GM21367 (cell line): ENCODE measurements around the gene APBB2.

Source experiments
- ATAC-seq: cut with Tn5 transposase; IDR thresholded peaks from one replicate; pipeline ENCODE4 v1.9.1; 2021; ENCODE audit not compliant: unreplicated experiment

The APBB2 gene

DNA sequence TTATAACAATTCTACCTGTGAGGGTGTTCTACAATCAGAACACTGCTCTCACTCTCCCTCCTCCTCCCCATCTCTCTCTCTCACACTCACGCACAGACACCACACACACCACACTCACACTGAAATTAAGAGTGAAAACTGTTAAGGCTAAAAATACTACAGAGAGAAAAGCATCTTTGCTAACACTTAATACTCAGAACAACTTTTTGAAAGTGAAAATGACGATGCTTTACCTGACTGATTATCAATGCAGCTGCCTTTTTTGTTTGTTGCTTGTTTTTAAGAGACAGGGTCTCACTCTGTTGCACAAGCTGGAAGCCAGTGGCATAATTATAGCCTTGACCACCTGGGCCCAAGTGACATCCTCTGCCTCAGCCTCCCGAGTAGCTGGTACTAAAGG, 222.4 kb downstream of the APBB2 start:
- peak; percentile 59 for ATAC-seq

DNA sequence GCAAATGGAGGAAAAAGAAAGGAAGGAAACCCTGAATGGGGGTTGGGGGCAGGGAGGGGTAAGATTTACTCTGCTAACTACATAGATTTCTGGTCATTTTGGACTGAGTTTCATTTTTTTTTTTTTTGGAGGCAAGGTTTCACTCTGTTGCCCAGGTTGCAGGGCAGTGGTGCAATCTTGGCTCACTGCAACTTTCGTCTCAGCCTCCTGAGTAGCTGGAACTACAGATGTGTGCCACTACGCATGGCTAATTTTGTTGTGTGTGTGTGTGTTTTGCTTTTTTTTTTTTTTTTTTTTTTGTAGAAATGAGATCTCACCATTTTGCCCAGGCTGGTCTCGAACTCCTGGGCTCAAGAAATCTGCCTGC, 223.5 kb downstream of the APBB2 start:
- ATAC-seq, result no peak

DNA sequence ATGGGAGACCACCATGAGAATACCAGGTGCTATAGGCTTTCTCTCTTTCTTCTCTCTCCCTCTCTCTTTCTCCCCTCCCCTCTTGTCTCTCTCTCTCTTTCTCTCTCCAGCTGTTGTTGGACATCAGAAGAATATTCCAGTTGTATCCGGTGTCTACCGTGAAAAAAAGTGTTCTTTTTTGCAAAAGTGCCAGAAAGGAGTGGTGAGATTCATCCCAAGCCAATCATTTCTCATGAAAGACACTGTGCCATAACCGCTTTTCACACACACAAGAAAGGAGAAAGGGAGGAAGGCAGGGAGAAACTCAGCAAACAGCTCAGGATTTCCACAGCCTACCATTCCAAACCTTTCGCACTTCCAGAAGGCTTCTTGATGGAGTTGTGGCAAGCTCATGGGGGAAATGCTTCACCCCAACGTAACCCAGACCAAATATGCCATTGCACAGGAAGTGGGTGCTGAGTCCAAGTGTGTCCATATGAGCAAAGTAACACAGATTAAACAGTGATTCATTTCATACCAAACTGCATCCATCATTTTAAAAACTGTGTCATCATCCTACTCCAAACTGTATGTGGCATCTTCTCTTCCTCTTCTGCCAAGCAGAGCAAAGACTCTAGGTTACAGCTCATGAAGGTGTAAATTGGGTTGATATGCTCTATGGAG, 224.0 kb downstream of the APBB2 start:
- ATAC-seq, result no peak

DNA sequence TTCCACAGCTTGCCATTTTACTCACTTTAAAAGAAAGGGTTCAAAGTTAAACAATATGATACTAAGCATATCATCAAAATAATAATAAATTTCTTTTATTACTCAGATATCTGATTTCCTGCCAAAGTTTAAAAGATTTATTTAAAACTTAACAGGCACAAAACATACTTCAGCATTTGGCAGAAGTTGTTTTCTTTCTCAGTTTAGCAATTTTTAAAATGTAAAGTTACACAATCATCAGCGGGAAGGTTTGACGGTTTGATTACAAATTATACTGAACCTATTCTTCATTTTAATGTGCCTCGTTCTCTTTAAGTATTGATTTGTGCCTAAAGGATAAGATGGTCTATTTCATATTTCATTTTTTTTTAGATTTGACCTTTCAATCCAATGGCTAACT, 227.2 kb downstream of the APBB2 start:
- no peak for ATAC-seq

DNA sequence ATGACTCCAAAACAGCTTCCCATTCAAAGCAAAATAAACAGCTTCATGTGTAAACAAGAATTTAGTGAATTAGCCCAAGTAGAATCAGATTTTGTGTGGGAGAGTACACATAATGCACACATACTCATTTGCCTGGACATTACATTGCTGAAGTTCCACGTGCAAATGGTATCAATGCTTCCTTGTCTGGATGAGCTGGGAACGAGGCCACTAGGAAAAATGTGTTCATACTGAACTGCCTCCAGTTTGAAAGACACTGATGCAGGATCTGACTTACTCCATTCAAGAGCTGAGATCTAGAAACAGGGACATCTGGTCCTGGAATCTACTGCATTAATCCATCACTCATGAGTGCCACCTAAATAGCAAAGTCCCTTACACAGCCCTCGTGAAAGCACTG, 228.0 kb downstream of the APBB2 start:
- ATAC-seq, result no peak

DNA sequence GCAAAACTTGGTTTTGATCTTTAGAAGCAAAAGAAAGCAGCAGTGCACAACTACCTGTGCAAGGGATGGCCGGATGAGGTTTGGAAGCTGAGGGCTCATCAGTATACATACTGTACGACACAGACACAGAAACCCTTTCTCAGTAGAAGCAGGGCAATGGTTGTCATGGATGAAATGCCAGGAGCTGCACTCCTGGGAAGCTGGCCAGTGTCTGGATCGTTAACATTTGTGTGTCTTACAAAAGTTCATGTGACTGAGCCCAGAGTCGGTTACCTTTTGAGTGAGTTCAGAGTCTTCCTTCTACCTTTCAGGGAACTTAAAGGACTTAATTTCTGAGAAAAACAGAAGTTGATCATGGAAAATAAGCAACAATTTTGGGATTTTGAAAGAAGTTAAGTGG, 230.3 kb downstream of the APBB2 start:
- ATAC-seq, result no peak

DNA sequence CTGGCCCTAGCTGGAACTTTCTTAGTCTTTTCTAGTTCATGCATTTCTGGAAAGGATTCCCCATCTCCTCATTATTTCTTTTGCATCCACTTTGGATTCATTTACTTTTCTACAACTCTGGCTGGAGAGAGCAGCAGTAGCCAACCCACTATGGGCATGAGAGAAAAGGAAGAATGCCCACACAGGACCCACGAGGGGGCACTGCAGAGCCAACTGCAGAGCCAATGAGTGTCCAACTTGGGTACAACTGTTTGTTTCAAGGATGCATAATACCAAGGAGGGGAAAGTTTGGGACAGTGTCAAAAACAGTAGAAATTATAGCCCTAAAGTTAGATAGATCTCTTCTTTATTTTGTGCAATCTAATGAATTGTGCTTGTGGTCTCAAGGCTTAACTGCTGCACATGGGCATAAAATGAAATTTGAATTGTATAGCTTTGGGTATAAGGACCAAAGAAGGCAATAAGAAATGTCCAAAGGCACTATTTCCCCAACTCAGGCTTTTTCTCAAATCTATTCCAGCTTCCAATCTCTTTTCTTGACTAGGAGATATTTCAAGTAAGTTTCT, 233.9 kb downstream of the APBB2 start:
- ATAC-seq, result no peak

DNA sequence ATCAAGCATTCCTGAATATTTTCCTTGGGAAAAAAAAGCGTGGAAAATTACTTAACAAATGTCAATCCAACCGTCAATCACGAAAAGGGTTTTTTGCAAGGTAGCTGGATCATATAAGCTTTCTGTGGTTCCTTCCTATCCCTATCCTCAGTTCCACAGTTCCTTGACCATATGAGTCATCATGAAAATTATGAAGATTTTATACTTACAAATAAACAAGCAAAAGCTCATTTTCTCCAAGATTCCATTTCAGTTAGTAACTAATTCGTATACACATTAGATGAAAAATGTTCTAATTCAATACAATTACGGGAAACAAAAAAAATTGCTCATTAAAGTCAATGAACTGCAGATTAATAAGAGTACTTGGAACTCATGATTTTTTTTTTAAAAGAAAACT, 235.8 kb downstream of the APBB2 start:
- ATAC-seq, result no peak

DNA sequence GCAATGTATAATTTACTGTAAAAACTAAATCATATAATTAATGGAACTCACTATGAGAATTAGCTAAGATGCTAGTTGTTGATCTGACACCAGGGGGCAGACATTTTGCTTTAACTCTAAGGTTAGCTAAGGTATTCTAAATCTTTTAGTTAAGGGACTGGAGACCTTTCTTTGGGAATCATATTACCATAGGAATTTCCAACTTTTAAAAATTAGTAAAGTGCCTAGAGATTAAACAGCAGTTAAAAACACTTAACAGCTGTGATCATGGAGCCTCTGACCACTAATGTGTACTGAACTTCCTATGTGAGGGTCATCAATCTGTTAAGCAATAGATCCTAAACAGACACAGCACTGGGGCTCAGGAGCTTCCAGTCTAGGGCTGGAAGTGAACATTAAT, 238.0 kb downstream of the APBB2 start:
- ATAC-seq, result no peak

DNA sequence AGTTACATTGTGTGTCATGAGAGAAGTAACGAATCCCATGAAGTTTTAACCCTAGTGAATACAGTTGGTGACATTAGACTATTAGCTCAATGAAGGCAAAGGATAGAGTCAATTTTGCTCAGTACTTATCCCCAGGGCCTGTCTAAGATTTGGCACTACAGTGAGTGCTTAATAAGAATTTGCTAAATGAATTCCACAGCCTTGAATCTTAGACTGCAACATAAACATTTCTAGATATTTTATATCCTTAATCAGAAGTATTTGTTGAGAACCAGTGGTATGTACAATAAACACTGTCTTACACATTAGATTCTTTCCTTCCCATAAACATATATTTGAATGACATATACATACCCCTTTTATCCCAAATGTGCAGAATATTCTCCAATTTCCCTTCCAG, 241.6 kb downstream of the APBB2 start:
- no peak for ATAC-seq

DNA sequence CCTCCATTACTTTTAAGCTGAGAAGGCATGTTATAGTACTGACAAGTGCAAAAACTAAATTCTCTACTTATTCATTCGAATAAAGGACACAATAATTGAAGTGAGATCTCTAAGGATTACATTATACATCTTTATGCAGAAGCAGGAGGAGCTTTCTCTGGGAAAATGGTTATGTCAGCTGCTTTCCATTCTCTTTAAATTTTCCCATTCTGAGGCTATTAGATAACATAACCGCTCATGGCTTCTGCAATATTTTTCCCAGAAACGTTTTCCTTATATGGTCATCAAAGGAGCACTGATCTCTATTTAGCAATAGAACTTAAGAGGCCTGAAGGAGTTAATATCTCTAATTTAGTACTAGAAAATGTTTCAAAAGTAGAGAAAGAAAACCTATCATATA, 243.0 kb downstream of the APBB2 start:
- ATAC-seq, result no peak

DNA sequence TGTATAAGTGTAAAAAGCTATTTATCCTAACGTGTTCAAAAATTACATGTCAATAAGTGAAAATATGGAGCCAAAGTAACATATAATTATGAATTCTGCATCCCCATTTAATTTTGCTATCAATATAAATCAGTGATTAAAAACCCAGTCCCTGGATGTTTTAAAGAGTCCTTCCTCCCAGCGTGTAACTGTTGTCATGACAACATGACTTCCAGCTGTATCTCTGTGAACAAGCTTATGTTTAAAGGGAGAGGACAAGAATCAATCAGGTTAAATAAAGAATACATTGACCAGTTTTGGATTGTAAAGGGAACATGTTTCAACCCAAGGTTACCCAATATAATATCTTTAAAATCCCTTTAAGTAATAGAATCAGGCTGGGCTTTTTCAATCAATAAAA, 244.8 kb downstream of the APBB2 start:
- ATAC-seq, result no peak

DNA sequence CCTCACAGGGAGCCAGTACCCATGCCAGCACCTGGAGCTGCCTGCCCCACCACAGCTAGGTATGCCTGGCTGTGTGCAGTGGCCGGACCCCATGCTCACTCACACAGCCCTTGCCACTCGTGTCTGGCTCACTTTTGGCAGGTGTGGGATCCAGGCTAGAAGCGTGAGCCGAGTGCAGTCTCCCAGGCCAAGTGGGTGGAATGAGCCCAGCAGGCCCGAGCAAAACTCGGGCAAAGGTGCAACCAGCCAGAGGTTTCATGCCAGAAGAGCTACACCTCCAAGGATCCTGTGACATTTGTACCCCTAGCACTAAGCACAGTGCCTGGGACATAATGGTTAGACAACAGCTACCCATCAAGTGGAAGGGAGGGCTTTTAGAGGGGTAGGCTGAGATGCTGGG, 246.8 kb downstream of the APBB2 start:
- no peak for ATAC-seq

DNA sequence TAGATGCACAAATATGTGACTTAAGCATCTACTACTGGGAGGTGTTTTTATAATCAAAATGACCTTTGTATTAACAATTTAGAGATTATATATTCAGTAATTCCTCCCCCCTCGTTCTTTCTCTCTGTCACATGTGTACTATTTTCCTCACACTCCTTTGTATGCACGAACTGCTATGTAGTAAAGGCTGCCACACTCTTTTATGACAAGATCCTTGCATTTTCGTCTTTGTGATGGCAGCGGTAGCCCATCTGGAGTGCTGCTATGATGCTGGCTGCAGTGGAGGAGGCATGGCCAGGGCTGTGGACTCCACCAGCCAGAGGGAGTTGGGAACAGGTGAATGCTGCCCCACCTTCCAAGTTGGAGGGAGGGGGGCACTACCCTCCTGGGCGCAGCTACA, 248.3 kb downstream of the APBB2 start:
- ATAC-seq, result no peak

DNA sequence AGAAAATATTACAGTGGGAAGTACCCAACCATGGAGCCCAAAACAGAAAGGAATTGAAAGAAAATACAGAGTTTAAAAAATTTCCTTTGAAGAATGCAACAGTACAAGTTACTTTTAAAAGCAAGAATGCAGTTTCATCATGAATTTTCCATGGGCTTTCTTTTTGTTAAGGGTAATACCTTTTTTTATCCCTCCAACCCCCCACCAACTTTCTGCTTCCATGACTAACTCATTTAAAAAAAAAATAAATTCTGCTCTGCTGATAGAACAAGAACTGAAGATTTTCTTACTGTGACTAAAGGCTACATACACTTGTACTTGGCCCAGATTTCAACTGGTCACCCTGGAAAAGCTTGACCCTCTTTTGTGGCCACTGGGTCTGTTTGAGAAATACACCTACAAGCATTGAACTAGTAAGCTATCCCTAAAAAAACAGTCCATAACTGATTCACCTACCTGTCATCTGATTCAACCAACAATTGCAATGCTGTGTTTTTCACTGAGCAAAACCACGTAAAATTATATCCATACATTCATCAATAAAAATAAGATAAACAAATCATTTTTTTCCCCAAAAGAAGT, 250.4 kb downstream of the APBB2 start:
- ATAC-seq, result no peak

DNA sequence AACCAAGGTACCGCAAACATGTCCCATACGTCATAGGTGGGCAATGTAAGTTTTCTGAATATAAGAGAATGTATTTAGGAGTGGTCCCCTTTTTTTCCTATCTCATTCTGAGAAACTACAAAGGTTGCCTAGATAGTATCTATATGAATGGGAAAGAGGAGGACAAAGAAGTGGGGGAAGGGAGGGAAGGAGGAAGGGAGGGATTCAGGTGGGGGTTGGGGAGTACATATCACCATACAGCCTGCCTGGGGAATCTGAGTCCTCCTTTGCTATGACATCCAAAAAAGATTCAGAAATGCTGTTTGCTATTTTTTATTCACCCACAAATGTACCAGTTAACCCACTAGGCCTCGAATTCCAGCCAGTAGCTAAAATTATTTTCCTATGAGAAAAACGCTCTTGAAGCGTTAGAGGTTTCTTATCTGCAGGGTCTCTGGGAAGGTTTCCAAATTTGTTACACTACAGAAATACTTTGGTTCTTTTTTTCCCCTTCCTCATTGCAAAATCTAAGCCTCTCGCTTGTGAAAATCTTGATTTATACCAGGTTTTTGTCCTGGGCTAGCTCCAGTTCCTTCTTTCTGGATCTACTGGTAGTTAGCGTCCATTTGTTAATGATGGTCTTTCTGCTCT, 251.7 kb downstream of the APBB2 start:
- no peak for ATAC-seq

DNA sequence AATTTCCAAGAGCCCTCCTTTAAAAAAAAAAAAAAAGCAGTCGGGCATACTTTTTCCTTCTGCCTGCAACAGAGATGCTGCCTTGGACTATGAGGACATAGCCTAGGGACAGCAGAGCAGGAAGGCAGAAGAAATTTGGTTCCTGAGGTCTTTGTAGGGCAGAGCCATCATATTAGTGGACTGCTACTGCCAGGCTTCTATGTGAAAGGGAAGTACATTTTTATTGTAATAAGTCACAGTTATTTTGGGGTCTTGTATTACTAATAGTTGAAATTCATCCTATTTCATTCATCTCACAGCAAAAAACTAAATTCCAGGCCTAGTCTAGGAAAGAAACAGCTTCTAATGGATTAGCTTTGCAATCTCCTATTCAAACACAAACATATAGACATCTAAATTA, 253.4 kb downstream of the APBB2 start:
- no peak for ATAC-seq

DNA sequence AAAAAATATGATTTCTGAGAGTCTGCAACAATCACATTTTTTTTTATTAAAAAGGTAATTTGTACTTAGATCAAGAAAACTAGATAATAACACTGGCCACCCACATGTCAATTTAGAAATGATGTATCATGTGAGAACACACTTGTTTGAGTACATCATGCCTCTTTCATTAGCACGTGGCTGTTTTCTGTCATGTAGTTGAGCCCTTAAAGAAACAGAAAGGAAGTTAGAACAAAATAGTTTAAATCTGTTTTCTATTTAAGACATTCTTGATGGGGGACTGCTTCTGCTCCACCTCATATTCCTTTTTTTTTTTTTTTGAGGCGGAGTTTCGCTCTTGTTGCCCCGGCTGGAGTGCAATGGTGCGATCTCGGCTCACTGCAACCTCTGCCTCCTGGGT, 257.1 kb downstream of the APBB2 start:
- no peak for ATAC-seq

DNA sequence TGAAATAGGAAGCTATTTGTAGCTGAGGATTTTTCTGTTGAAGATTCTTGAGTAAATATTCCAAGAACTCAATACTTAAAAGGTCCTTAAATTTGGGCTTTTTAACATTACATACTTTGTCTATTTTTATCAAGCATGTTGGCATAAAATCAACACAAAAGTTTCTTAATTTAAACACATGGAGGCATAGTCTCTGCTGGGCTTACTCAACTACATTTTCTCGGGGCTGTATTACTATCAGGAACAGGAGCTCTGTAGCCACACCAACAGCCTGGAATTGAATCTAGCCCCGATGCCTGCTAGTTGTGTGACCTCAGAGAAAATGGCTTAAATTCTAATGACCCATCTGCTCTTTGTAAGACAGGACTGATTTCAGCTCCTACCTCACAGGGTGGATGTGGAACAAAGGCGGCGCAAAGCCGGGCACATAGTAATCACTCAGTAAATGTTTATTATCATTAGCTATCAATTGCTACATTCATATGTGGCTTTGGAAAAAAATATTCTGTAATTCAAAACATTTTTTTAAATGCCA, 257.6 kb downstream of the APBB2 start:
- ATAC-seq, result no peak

DNA sequence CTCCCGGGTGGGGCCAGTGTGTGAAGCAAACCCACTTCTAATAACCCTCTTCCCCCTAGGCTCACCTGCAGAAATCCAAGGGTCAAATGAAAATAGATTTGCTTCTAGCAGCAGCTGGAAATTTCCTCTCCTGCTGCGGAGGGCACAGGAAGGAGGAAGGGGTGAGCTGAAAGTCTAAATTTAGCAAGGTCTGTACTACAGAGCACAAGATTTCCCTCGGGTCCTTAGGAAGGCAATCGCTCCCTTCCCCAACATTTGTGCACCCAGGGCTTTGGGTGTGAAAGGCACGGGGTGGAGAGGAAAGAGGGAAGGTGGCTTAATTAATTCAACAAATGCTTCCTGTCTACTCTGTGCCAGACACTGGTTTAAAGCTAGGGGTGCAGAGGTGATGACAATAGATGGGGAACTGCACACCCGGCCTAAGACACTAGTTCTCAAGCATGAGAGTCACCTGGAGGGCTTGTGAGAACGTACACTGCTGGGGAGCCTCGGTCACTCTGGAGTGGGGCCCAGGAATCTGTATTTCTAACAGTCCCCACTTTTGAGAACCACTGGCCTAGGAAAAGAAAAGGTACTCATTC, 260.2 kb downstream of the APBB2 start:
- no peak for ATAC-seq

DNA sequence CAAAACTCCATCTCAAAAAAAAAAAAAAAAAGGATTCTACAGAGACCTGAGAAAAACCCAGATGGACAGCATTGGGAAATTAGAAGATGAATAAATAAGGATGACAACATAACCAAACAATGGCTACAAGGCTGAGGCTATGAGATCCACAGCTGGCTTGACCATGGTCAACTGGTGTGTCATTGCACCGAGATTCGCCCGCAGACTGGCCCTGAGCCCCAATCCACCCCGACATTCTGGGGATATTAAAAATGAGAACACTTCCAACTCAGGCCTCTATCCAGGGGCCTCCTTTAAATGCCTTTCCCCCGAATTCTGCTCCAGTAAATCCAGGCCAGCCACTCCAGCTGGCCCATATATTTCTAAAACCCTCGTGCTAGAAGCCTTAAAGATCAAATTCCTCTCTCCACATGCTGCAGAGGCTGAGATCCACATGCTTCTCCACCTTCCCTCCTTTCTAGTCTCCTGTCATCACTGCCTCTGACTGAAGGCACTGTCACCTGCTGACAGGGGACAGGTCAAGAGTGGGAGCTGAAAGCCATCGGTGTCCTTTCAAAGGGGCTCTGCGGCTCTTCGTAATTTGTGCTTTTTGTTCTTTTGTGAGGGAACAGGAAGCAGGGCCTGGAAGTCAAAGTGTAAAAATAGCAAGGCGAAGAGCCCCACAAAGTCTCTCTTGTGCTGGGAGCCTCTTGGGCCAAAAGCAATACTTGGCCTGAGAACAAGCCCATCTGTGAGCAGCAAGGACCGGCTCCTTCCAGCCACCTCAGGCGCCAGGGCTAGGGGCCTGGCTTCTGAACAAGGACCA, 260.9 kb downstream of the APBB2 start:
- ATAC-seq, result no peak
